ENCODE data around the gene KANK2. TPM values are rescaled to one million over a fixed set of nuclear protein-coding genes. Genes with fewer than 3 reads are reported as not detected.

The KANK2 gene
- total RNA-seq, 1 experiment from 2014 or later: 27.8 TPM

DNA sequence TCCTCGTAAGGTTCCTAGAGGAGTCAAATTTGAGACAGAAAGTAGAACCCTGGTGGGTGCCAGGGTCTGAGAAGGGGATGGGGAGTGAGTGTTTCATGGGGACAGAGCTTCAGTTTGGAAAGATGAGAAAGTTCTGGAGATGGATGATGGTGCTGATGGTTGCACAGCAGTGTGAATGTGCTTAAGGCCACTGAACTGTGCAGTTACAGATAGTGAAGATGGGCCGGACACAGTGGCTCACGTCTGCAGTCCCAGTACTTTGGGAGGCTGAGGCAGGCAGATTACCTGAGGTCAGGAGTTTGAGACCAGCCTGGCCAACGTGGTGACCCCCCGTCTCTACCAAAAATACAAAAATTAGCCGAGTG is 42.7 kb downstream of the KANK2 start:
- H3K36me3 Mint-ChIP-seq (ENCODE audit: insufficient read depth, unreplicated experiment): peaks cover 18% of the 10 kb centered on the region
- H3K4me3 Mint-ChIP-seq (ENCODE audit: low read depth, unreplicated experiment): peak overlapping the region; percentile 79
- no peaks in the 10 kb centered on the region for H3K9me3 Mint-ChIP-seq (ENCODE audit: low read depth, unreplicated experiment)
- H3K4me1 Mint-ChIP-seq (ENCODE audit: low read depth, unreplicated experiment): peaks cover 16% of the 10 kb centered on the region
- CTCF ChIA-PET: no interaction called here
- no peaks in the 10 kb centered on the region for H3K27me3 Mint-ChIP-seq (ENCODE audit: unreplicated experiment)
- no peak for DNase-seq
- BruUV-seq (replicated peaks): TSS peak; percentile 49
- H3K27ac Mint-ChIP-seq (ENCODE audit: unreplicated experiment): peak overlapping the region; percentile 74
- intact Hi-C loops (cut with micrococcal nuclease; ENCODE audit: unreplicated experiment): no loop called here
- TF ChIP-seq, protein P1, sequence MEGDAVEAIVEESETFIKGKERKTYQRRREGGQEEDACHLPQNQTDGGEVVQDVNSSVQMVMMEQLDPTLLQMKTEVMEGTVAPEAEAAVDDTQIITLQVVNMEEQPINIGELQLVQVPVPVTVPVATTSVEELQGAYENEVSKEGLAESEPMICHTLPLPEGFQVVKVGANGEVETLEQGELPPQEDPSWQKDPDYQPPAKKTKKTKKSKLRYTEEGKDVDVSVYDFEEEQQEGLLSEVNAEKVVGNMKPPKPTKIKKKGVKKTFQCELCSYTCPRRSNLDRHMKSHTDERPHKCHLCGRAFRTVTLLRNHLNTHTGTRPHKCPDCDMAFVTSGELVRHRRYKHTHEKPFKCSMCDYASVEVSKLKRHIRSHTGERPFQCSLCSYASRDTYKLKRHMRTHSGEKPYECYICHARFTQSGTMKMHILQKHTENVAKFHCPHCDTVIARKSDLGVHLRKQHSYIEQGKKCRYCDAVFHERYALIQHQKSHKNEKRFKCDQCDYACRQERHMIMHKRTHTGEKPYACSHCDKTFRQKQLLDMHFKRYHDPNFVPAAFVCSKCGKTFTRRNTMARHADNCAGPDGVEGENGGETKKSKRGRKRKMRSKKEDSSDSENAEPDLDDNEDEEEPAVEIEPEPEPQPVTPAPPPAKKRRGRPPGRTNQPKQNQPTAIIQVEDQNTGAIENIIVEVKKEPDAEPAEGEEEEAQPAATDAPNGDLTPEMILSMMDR (IDR thresholded peaks at IDR 0.05; ENCODE audit: unreplicated experiment): no peak

DNA sequence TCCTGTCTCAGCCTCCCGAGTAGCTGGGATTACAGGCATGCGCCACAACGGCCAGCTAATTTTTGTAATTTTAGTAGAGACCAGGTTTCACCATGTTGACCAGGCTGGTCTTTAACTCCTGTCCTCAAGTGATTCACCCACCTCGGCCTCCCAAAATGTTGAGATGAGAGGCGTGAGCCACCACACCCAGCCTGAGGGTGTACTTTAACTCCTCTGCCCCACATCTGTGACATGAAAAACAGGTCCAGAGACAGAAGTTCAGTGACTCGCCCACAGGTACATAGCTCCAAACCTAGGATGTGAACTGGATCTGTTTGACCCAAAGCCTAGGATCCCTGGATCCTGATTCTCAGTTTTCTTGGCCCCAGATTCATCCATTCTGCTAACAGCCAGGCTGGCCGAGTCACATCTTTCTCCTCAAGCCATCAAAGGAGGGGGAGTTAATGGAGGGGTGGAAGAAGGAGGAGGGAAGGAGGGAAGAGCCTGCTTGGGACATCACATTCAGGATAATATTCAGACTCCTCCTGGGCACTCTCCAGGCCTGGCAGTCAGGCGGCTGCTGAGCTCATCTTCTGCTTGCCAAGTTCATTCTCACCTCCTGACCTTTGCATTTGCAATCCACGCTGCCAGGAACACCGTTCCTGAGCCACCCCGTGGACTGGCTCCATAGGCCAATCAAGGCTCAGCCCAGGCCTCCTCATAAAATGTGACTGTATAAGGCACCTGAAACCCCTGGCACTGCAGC is 44.9 kb downstream of the KANK2 start:
- CTCF ChIA-PET: interaction anchor here (0.9 kb wide), 1 partner anchor 11 kb away, joined by 3 read pairs; no protein-coding TSS in a partner anchor
- BruUV-seq (replicated peaks): no TSS peak
- Mint-ChIP-seq H3K27ac (ENCODE audit: unreplicated experiment) (no peak overlapping the region), H3K27me3 (ENCODE audit: unreplicated experiment) (no peaks in the 10 kb centered on the region), H3K9me3 (ENCODE audit: low read depth, unreplicated experiment) (no peaks in the 10 kb centered on the region), H3K4me1 (ENCODE audit: low read depth, unreplicated experiment) (peaks cover 13% of the 10 kb centered on the region), H3K36me3 (ENCODE audit: insufficient read depth, unreplicated experiment) (peaks cover 18% of the 10 kb centered on the region), H3K4me3 (ENCODE audit: low read depth, unreplicated experiment) (no peak overlapping the region)
- intact Hi-C loops (cut with micrococcal nuclease; ENCODE audit: unreplicated experiment): no loop called here
- TF ChIP-seq, protein P1 (IDR thresholded peaks at IDR 0.05; ENCODE audit: unreplicated experiment): no peak
- DNase-seq: no peak

DNA sequence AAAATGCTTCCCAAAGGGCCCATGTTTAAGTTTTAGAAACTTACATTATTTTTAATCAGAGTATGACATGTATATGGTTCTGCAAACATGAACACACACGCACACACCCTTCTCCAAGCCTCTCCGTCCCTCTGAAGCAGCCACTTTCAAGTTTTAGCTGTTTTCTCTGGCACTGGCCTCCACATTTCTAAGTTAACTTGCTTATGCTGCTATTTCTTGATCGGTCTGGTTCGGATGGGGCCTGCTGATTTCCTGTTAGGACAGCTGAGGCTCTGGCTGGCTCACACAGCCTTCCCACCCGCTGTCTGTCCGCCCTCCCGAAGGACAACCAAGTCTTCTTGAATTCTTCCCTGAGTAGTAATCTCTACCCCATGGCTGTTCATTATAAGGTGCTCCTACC is 46.2 kb downstream of the KANK2 start:
- CTCF ChIA-PET: no interaction called here
- Mint-ChIP-seq H3K9me3 (ENCODE audit: low read depth, unreplicated experiment) (no peaks in the 10 kb centered on the region), H3K4me3 (ENCODE audit: low read depth, unreplicated experiment) (no peak overlapping the region), H3K36me3 (ENCODE audit: insufficient read depth, unreplicated experiment) (peaks cover 25% of the 10 kb centered on the region), H3K27me3 (ENCODE audit: unreplicated experiment) (no peaks in the 10 kb centered on the region), H3K4me1 (ENCODE audit: low read depth, unreplicated experiment) (peaks cover 9% of the 10 kb centered on the region), H3K27ac (ENCODE audit: unreplicated experiment) (no peak overlapping the region)
- intact Hi-C loops (cut with micrococcal nuclease; ENCODE audit: unreplicated experiment): no loop called here
- DNase-seq: no peak
- no TSS peak for BruUV-seq (replicated peaks)
- TF ChIP-seq, protein P1 (IDR thresholded peaks at IDR 0.05; ENCODE audit: unreplicated experiment): no peak

DNA sequence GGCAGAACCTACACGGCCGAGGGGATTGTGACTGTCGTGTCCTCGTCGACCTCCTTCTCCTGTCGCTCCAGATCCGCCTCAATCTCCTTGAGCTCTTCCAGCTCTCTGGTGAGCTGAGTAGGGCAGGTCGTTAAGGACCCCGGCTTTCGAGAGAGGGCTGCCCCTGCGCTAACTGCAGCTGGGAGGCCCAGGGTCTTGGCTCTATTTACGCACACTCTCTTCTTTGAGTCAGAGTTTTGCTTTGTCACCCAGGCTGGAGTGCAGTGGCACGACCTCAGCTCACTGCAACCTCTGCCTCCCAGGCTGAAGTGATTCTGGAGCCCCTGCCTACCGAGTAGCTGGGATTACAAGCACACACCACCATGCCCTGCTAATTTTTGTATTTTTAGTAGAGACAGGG is 49.3 kb downstream of the KANK2 start:
- no peaks in the 10 kb centered on the region for H3K9me3 Mint-ChIP-seq (ENCODE audit: low read depth, unreplicated experiment)
- no peaks in the 10 kb centered on the region for H3K4me1 Mint-ChIP-seq (ENCODE audit: low read depth, unreplicated experiment)
- no peaks in the 10 kb centered on the region for H3K27me3 Mint-ChIP-seq (ENCODE audit: unreplicated experiment)
- no peak overlapping the region for H3K4me3 Mint-ChIP-seq (ENCODE audit: low read depth, unreplicated experiment)
- TF ChIP-seq, protein P1 (IDR thresholded peaks at IDR 0.05; ENCODE audit: unreplicated experiment): no peak
- peaks cover 13% of the 10 kb centered on the region for H3K36me3 Mint-ChIP-seq (ENCODE audit: insufficient read depth, unreplicated experiment)
- intact Hi-C loops (cut with micrococcal nuclease; ENCODE audit: unreplicated experiment): no loop called here
- no peak overlapping the region for H3K27ac Mint-ChIP-seq (ENCODE audit: unreplicated experiment)
- no peak for DNase-seq
- BruUV-seq (replicated peaks): no TSS peak
- CTCF ChIA-PET: no interaction called here
